NOMO-1 treated with DMSO at 0.1 percent for 48 hours (cell line): ENCODE results near the gene PCDH9.
"Not testable (repeated sequence)": the region's sequence is repeated elsewhere in the genome, so short reads cannot be mapped to it uniquely, and the experiment has no call there.

ENCODE experiments used
- DNase-seq: peaks from one replicate; lab custom pipeline; 2025; ENCODE audit not compliant: unreplicated experiment; lab: John Stamatoyannopoulos, UW

PCDH9 gene

DNA sequence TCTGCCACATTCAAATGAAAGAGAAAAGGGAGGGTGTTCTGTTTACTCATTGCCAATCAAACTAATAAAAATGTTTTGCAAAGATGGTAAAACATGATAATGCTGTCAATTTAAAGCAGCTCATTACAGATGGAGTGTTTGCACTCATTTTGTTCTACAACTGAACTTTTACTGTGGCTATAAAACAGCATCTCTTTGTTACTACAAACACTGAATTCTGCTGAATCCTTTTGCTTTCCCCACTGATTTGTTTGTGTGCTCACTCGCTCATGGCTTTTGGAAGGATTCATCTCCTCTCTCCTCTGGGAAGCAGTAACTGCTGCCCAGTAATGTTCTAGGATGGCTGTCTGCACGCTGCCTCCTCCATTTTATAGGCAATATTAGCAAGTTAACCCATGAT is 434.5 kb downstream of the PCDH9 start:
- DNase-seq: no peak

DNA sequence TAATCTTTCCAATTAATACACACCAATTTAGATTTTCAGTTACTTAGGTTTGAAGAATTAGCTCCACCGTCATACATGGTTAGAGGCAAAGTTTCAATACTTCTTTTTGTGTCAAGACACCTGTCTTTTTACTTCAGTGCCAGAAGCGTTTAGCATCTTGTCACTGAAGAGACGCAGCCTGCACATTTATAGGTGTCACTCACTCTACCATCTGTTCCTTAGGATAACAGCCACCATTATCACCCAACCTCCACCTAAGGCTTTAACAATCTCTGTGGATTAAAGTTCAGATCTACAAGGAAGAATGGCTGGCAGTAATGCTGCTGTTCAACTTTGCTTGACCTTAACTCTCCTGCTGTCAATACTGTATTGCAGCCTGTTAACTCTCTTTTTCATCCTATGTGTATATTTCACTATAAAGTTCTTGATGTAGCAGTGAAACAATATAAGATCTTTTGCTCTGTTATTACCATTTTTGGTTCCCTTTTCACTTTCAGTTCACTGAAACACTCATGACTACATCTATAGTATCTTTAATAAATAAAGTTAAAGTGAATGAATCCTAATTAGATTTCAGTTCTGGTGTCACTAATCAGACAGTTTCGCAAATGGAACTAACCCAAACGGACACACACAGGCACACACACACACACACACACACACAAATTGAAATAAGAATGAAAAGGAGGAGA is 435.6 kb downstream of the PCDH9 start:
- DNase-seq: no peak

DNA sequence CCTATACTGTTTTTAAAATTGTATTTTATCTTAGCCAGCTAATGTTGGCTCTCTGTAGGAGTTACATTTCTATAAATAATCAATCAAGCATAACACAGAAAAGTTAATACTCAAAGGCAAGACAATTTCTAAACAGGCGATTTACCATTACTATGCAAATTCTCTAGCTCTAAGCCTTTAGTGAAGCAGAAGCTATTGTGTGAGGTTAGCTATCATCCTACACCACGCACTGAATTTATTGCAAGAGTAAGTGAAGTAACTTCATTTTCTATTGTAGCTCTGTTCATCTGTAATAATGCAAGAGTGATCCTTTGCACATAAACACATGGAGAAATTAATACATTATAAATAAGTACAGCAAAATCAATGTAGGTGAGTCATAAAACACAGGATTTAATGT is 439.3 kb downstream of the PCDH9 start:
- DNase-seq: no peak

DNA sequence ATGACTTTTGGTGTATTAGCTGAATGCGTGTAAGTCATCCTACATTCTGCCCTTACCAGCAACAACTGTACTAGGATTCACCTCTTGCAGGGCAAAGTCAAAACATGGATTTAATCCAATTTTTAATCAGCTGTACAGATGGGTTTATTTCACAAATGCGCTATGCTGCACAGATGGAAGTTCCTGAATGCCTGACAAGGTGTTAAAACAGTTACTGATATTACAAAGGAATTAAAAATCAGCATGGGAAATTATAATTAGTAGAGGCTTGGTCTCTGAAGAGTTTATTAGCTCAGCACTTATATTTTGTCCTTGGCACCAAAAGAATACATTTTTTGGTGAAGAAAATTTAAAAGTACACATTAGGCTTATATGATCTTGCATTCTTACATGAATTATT is 448.9 kb downstream of the PCDH9 start:
- no peak for DNase-seq

DNA sequence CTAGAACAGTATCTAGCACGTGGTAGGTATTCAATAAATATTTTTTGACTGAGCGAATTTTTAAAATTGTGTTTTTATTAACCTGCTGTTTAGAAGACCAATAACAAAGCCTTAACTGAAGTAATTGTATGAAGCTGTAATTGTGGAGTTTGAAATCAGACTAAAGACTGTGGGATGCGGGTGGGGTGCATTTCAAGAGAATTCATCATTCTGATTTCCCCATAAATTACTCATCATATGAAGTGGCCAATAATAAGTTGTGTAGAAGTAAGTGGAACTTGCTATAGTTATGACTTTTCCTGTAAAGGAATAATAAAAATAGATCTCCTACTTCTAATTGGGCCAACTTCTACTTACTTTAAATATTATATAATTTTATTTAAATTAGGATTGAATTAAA is 449.3 kb downstream of the PCDH9 start:
- no peak for DNase-seq

DNA sequence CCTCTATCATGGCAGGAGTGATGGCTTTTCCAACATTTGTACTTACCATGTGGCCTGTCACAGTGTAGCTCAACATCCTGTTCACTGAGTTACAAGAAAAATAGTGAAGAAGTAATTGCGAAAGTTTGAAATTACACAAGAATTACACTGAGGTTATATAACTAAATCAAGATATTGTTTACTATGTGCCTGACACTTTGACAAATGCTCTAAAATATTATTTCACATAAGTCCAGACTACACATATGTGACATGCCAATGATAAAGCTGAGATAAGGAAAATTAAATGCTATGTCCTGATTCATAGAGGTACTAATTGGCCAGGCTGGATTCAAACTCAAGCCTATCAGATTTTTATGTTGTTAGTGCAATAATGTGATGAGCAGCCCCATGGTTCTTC is 451.7 kb downstream of the PCDH9 start:
- no peak for DNase-seq

DNA sequence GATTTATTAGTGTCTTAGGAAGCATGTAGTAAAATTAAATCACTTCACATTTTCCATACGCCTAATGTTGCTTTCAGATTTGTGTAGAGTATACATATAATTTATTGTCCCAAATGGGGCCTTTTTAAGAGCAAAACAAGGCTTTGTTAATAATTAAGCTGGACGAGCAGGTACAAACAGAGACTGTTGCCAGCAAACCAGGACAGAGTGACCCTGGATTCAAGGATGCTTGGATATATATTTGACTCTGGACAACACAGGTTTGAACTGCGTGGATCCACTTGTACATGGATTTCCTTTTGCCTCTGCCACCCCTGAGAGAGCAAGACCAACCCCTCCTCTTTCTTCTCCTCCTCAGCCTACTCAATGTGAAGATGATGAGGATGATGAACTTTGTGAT is 454.9 kb downstream of the PCDH9 start:
- DNase-seq: no peak

DNA sequence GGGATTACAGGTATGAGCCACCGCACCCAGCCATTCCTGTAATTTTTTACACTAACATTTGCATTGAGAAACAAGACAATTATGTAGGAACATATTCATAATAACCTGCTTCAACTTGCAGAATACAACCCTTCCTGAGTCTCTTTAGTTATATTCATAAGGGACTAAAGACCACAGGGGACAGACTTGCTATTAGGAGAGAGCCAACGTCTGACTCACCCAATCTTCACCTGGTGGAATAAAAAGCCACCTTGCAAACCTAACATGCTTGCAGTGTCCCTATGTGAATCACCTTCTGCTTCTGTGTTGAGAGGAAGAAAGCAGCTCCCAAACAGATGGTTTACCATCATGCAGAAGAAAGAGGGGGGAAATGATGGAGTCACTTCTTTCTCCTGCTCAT is 456.1 kb downstream of the PCDH9 start:
- DNase-seq: no peak

DNA sequence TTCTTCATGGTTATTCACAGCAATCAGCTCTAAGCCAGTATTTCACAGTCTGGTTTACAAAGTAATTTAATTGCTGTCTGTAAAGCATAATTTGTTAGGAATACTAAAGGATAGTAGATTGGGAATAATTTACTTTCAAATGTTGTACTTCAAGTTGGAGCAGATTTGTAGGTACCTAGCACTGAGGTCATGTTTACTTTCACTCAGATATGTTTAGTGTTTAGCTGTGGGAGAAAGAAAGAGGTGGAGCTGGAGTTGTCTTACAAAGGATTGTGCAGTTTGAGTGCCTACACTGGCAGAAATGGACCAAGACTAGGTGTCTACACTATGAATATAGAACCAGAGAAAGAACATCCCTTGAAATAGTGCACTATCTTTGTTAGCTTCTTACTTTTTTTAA is 464.6 kb downstream of the PCDH9 start:
- no peak for DNase-seq

DNA sequence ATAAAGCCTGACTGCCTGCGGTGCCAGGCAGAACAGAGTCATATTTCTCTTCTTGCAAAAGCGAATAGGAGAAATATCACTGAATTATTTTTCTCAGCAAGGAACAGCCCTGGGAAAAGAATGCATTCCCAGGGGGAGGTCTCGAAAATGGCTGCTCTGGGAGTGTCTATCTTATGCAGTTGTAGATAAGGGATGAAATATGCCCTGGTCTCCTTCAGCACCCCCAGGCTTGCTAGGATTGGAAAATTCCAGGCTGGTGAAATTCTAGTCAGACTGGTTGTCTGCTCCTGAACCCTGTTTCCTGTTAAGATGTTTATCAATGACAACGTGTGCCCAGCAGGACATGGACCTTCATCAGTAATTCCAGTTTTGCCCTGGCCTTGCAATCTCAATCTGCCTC is 469.5 kb downstream of the PCDH9 start:
- DNase-seq: not testable (repeated sequence)

DNA sequence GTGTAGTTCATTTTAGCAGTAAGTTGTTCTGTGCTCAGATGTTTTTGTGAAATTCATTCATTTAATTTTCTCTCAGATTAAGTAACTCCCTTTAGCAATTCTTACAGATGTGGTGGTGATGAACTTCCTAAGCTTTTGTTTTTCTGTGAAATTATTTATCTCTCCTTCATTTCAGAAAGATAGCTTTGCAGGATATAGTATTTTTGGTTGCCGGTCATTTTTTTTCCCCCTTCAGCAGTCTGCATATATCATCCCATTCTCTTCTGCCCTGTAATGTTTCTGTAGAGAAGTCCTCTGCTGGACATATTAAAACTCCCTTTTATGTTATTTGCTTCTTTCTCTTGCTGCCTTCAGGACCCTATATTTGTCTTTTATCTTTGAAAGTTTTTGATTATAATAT is 470.2 kb downstream of the PCDH9 start:
- no peak for DNase-seq

DNA sequence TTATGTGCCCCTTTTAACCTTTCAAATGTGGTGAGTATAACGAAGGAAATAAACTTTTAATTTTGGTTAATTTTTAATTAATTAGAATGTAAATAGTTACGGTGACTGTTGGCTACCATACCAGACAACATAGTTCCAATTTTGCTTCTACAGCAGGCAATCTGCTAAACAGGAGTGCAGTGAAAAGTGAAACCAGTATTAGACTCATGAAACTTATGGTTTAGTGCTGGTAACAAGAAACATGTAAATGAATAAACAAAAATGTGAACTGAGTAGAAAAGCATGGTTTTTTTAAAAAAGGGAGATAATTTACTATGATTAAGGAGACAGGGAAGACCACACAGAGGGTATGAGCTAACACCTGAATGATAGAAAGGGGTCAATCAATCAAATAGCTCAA is 478.4 kb downstream of the PCDH9 start:
- no peak for DNase-seq

DNA sequence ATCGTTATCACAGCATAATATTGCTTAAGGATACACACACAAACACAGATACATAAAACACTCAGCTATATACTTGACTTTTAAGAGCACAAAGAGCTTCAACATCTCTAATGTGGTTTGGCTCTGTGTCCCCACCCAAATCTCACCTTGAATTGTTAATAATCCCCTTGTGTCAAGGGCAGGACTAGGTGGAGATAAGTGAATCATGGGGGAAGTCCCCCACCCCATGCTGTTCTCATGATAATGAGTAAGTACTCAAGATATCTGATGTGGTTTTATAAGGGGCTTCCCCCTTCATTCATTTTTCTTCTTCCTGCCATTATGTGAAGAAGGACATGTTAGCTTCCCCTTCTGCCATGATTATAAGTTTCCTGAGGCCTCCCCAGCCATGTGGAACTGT is 481.4 kb downstream of the PCDH9 start:
- no peak for DNase-seq

DNA sequence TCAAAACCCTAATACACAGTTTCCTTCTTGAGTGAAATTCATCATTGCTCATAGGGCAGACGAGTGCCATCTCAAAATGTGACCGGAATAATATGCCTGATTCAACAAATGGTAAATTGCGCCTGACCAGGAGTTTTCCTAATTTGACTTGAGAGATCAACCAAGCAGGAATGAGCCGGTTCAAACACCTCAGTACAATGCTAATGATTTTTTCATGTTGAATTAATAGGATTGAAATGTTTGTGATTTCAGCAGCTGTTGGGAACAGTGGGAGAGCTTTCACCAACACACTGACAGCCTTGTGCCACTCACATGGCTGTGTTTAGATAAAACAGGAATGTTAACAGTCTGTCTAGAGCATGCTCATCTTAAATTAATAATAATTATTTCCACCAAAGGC is 484.8 kb downstream of the PCDH9 start:
- no peak for DNase-seq

DNA sequence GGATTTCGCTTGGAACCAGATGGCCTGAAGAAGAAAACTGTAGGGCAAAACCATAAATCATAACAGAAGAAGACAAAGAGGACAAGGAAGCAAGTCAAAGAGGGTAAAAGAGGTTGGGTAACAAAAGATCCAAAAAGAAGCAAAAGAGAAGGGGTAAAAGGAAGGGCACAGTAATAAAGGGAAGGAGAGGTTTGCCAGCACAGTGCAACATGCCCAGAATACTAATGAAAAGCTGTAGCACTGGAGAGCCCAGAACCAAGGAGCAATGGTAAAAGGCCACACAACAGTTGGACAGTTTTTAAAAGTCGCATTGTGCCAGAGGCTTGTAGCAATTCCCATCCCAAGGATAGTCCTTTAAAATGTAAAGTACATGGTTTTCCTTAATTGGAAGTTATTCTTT is 506.6 kb downstream of the PCDH9 start:
- no peak for DNase-seq

DNA sequence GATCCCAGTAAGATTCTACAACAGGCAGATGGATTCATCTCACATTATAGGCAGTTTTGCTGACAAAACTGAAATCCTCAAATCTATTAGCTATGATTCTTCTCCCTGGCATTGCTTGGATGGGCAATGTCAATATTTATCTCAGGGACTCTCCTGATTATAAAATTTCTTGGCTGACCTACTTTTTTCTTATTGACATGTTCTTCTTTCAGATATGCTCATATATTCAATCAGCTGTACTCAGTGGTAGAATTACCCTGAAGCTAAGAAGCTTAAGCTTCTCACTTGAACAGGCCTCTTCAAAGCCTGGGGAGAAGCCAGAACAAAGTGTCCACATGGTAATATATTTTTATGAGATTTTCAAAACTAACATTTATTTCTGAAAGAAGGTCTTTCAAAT is 513.6 kb downstream of the PCDH9 start:
- no peak for DNase-seq

DNA sequence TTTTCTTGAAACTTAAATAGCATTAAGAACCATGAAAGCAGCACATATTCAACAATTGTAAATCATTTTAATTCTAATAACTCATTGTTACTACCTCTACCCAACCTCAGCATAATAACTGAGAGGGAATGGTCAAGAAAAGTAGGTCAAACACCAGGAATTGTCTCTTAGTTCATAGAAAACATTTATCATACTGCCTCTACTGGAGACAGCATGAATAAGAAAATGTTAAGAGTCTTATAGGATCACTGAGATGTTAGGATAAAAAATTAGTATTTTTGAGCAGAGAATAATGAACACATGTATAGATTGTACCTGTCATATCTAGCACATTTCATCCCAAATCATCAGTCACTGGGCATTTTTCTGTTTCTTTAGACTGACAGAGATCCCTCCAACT is 515.3 kb downstream of the PCDH9 start:
- no peak for DNase-seq

DNA sequence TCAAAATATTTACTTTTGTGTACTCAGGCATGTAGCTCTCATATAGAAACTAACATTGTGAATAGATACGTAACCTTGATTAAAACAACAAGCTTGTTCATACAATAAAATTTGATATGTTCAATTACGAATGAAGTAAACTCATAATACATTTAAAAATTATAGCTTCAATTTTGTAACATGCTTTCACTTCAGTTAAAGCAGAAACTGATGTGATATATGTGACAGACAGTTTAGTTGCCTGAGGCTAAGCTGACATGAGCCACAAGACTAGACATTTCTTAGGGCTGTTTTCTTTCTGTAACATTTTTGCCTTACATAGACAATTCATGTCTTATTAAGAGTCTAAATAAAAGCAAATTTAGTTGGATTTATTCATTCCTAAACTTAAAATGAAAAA is 526.0 kb downstream of the PCDH9 start:
- no peak for DNase-seq

DNA sequence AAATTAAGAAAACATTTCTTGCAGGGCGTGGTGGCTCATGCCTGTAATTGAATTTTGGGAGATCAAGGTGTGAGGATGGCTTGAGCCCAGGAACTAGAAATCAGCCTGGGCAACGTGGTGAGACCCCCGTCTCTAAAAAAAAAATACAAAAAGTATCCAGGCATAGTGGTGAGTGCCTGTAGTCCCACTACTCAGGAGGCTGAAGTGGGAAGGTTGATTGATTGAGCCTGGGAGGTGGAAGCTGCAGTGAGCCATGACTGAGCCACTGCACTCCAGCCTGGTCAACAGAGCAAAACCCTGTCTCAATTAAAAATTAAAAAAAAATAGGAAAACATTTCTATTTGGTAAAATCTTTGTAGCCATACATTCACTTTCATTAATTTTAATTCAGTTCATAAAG is 526.5 kb downstream of the PCDH9 start:
- DNase-seq: no peak

DNA sequence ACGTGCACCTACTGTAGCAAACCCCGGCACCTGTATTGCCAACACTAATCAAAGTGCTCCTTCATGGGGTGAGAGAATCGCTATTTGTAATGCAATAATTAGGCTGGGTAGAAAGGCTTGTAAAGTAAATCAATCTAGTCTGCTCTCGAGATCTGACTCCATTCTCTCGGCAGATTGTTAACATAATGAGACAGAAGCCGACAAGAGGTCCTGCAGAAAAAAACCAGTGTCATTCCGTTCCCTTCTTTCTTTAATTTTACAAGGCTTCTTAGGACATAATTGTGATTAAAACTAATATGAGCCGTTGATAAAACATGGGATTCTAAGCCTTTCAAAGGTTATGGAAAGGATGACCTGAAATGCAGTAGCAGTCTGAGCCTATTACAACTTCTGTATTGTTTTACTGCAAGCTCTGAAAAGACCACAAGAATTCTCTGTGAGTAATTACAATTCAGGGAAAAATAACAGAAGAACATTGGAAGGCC is 530.0 kb downstream of the PCDH9 start:
- no peak for DNase-seq

DNA sequence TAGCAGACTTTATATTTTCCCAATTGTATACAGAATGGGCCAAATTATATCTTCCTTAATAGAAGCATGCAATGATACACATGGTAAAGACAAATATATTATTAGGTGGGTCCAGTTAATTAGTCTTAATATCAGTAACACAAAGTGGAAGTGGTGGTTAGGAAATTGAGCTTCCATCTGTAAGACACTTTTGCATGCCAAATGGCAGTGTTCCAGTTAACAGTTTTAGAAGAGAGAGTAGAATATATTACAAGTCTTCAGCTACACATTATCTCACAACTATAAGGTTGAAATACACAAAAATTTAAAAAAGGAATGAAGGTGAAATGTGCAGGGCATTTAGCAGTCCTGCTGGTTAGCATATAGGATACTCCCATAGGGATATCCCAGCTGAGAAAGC is 536.5 kb downstream of the PCDH9 start:
- no peak for DNase-seq

DNA sequence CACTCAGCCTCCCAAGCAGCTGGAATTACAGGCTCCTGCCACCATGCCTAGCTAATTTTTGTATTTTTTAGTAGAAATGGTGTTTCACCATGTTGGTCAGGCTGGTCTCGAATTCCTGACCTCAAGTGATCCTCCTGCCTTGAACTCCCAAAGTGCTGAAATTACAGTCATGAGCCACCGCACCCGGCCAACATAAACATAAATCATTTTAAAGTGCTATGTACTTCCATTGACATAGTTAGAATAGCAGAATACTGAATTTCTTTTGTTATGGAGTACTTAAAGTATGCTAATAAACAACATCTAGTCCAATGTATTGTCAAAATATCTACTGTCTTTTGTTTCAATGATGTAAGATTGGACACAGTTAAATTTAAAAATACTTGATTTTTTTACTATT is 539.0 kb downstream of the PCDH9 start:
- no peak for DNase-seq

DNA sequence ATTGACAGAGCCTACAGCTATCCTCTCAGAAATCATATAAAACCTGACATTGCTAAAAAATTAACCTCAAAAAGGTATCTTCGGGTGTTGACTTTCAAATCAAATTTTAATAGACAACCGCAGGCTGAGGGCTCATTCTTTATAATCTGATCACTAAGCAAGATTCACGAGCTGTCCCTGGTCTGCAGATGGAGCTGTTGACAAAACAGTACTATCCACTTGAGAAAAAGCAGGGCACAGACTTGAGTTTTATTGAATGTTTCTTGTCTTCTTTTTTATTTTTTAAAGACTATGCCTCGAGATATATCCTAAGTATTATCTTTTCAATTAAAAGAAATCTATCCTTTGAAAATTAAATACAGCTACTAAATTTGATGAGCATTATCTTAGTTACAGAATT is 540.5 kb downstream of the PCDH9 start:
- no peak for DNase-seq
